IMR-90 (cell line): ENCODE data around the gene FDXR. TPM values are rescaled to one million over a fixed set of nuclear protein-coding genes. Genes with fewer than 3 reads are reported as not detected.

Source experiments
- ATAC-seq: fragments of 200-7000 bp; cut with Tn5 transposase; 2 replicates; pipeline ENCODE4 v1.9.1; 2020; ENCODE audit warnings: low read depth, mild to moderate bottlenecking, moderate library complexity
- BruUV-seq: library from RNA; stranded (reverse); fragments of 400-500 nt; replicated peaks from 2 replicates; lab custom pipeline; 2021; lab: Mats Ljungman, UMichigan
- CTCF ChIA-PET: fragments of 300-600 bp; formaldehyde crosslinking; extraction: SDS; loops from one replicate; lab custom pipeline; 2021; ENCODE audit warnings: antibody characterized with exemption; lab: Yijun Ruan, JAX
- POLR2A ChIA-PET: fragments of 300-600 bp; sonication (Branson Sonifier 250); formaldehyde crosslinking; loops from one replicate; lab custom pipeline; 2022; ENCODE audit warnings: antibody characterized with exemption; ENCODE audit not compliant: unreplicated experiment; lab: Charles Lee
- DNase-seq: peaks from one replicate; pipeline ENCODE4 v3.0.0; 2013
- H2AFZ ChIP-seq: replicated peaks from 2 replicates; pipeline ENCODE3; 2013; ENCODE audit warnings: low read length, mild to moderate bottlenecking; ENCODE audit not compliant: poor library complexity
- H2AK5ac ChIP-seq: 2 replicates; pipeline ENCODE4 v1.6.1; 2013; ENCODE audit warnings: low read depth, low read length, inconsistent platforms
- H2AK9ac ChIP-seq: replicated peaks from 2 replicates; pipeline ENCODE3; 2013; ENCODE audit warnings: mild to moderate bottlenecking, low read depth, low read length, moderate library complexity; ENCODE audit not compliant: poor library complexity
- H2BK120ac ChIP-seq: 2 replicates; pipeline ENCODE4 v1.6.1; 2013; ENCODE audit warnings: low read depth, low read length, inconsistent platforms
- H2BK15ac ChIP-seq: 3 replicates; pipeline ENCODE4 v1.6.1; 2013; ENCODE audit warnings: low read depth, low read length, inconsistent platforms
- H2BK20ac ChIP-seq: 2 replicates; pipeline ENCODE4 v1.6.1; 2013; ENCODE audit warnings: low read depth, mild to moderate bottlenecking, inconsistent platforms, low read length, moderate library complexity
- H2BK5ac ChIP-seq: 2 replicates; pipeline ENCODE4 v1.6.1; 2013; ENCODE audit warnings: mild to moderate bottlenecking, low read depth, low read length, inconsistent platforms; ENCODE audit not compliant: poor library complexity, severe bottlenecking
- H3K14ac ChIP-seq: replicated peaks from 2 replicates; pipeline ENCODE4 v1.6.1; 2013; ENCODE audit warnings: low read depth, low read length, inconsistent platforms
- H3K18ac ChIP-seq: 2 replicates; pipeline ENCODE4 v1.6.1; 2013; ENCODE audit warnings: low read depth, low read length, control low read depth
- H3K23ac ChIP-seq: 2 replicates; pipeline ENCODE4 v1.6.1; 2013; ENCODE audit warnings: low read depth, low read length, inconsistent platforms
- H3K27ac ChIP-seq: 2 replicates; pipeline ENCODE4 v1.5.1; 2013; ENCODE audit warnings: mild to moderate bottlenecking, control low read depth, low read length; ENCODE audit not compliant: insufficient read depth
- H3K27me3 ChIP-seq: 2 replicates; pipeline ENCODE4 v1.6.1; 2013; ENCODE audit warnings: low read length; ENCODE audit not compliant: control insufficient read depth, insufficient read depth
- H3K36me3 ChIP-seq: 2 replicates; pipeline ENCODE4 v1.6.1; 2013; ENCODE audit warnings: low read length, mixed read lengths; ENCODE audit not compliant: control insufficient read depth, insufficient read depth
- H3K4ac ChIP-seq: 2 replicates; pipeline ENCODE4 v1.6.1; 2013; ENCODE audit warnings: low read depth, low read length, inconsistent platforms
- H3K4me1 ChIP-seq: 2 replicates; pipeline ENCODE4 v1.6.1; 2013; ENCODE audit warnings: low read length, mixed read lengths; ENCODE audit not compliant: control insufficient read depth, insufficient read depth
- H3K4me2 ChIP-seq: 2 replicates; pipeline ENCODE4 v1.6.1; 2013; ENCODE audit warnings: low read depth, mild to moderate bottlenecking, control low read depth, low read length, moderate library complexity
- H3K4me3 ChIP-seq: 2 replicates; pipeline ENCODE4 v1.5.1; 2013; ENCODE audit warnings: low read depth, mild to moderate bottlenecking, control low read depth, low read length, moderate library complexity; ENCODE audit not compliant: insufficient read depth
- H3K56ac ChIP-seq: 2 replicates; pipeline ENCODE4 v1.6.1; 2013; ENCODE audit warnings: low read length, inconsistent platforms; ENCODE audit not compliant: insufficient read depth; ENCODE audit errors: extremely low read depth
- H3K79me1 ChIP-seq, 2 experiments: 2 replicates each; pipeline ENCODE4 v1.6.1; 2013; ENCODE audit warnings: low read length in 2 of 2, inconsistent platforms in 1 of 2, low read depth in 1 of 2
- H3K9ac ChIP-seq: 2 replicates; pipeline ENCODE4 v1.6.1; 2013; ENCODE audit warnings: low read depth, low read length, control low read depth
- H3K9me1 ChIP-seq: 2 replicates; pipeline ENCODE4 v1.6.1; 2013; ENCODE audit warnings: low read length, inconsistent platforms; ENCODE audit not compliant: insufficient read depth
- H3K9me3 ChIP-seq: 2 replicates; pipeline ENCODE4 v1.6.1; 2013; ENCODE audit warnings: low read length; ENCODE audit not compliant: control insufficient read depth, insufficient read depth
- H4K20me1 ChIP-seq: 2 replicates; pipeline ENCODE4 v1.6.1; 2013; ENCODE audit warnings: low read length, inconsistent platforms; ENCODE audit not compliant: insufficient read depth
- H4K5ac ChIP-seq: 2 replicates; pipeline ENCODE4 v1.6.1; 2013; ENCODE audit warnings: mild to moderate bottlenecking, low read depth, low read length, control low read depth
- H4K8ac ChIP-seq, 2 experiments: 2 replicates each; pipeline ENCODE4 v1.6.1; 2013; ENCODE audit warnings: low read depth in 2 of 2, low read length in 2 of 2, control low read depth in 1 of 2, inconsistent platforms in 1 of 2
- H4K91ac ChIP-seq: 2 replicates; pipeline ENCODE4 v1.6.1; 2013; ENCODE audit warnings: low read depth, low read length, inconsistent platforms; ENCODE audit not compliant: insufficient read depth
- BHLHE40 ChIP-seq: fragments of 150-350 bp; IDR thresholded peaks from 2 replicates; pipeline ENCODE4 v1.6.1; 2016; ENCODE audit warnings: mild to moderate bottlenecking, low read depth, low read length
- CEBPB ChIP-seq: IDR thresholded peaks from 2 replicates; pipeline ENCODE4 v1.6.1; 2012; ENCODE audit warnings: low read depth, low read length, improper control_type of control experiment
- CHD1 ChIP-seq: IDR thresholded peaks from 2 replicates; pipeline ENCODE4 v1.6.1; 2012; ENCODE audit warnings: low read depth, low read length, improper control_type of control experiment
- CTCF ChIP-seq: conservative IDR thresholded peaks from 2 replicates; pipeline ENCODE4 v1.5.1; 2012; ENCODE audit warnings: mild to moderate bottlenecking, low read depth, low read length, improper control_type of control experiment
- ELK1 ChIP-seq: fragments of 150-350 bp; IDR thresholded peaks from 2 replicates; pipeline ENCODE4 v1.6.1; 2016; ENCODE audit warnings: low read depth, mild to moderate bottlenecking, low read length, moderate library complexity, borderline replicate concordance
- FOS ChIP-seq: fragments of 150-350 bp; IDR thresholded peaks from 2 replicates; pipeline ENCODE4 v1.6.1; 2016; ENCODE audit warnings: low read depth, low read length
- MAFK ChIP-seq: IDR thresholded peaks from 2 replicates; pipeline ENCODE4 v1.6.1; 2012; ENCODE audit warnings: low read depth, low read length, improper control_type of control experiment
- MAZ ChIP-seq: IDR thresholded peaks from 2 replicates; pipeline ENCODE4 v1.6.1; 2012; ENCODE audit warnings: low read depth, mild to moderate bottlenecking, low read length, improper control_type of control experiment, moderate library complexity, borderline replicate concordance
- MXI1 ChIP-seq: IDR thresholded peaks from 2 replicates; pipeline ENCODE4 v1.6.1; 2012; ENCODE audit warnings: low read depth, mild to moderate bottlenecking, low read length, moderate library complexity, borderline replicate concordance
- NFE2L2 ChIP-seq: fragments of 150-350 bp; IDR thresholded peaks from 2 replicates; pipeline ENCODE4 v1.6.1; 2016; ENCODE audit warnings: low read depth, mild to moderate bottlenecking, low read length
- POLR2A ChIP-seq: IDR thresholded peaks from 2 replicates; pipeline ENCODE4 v1.6.1; 2012; ENCODE audit warnings: mild to moderate bottlenecking, low read depth, low read length
- RAD21 ChIP-seq: IDR thresholded peaks from 2 replicates; pipeline ENCODE4 v1.6.1; 2012; ENCODE audit warnings: low read length, improper control_type of control experiment
- RCOR1 ChIP-seq: IDR thresholded peaks from 2 replicates; pipeline ENCODE4 v1.6.1; 2012; ENCODE audit warnings: mild to moderate bottlenecking, low read length, improper control_type of control experiment; ENCODE audit not compliant: insufficient replicate concordance
- RFX5 ChIP-seq: IDR thresholded peaks from 2 replicates; pipeline ENCODE4 v1.8.0; 2012; ENCODE audit warnings: low read depth, mild to moderate bottlenecking, low read length, moderate library complexity
- SMC3 ChIP-seq: fragments of 150-350 bp; IDR thresholded peaks from 2 replicates; pipeline ENCODE4 v1.6.1; 2016; ENCODE audit warnings: low read depth, mild to moderate bottlenecking, antibody characterized with exemption, low read length, moderate library complexity
- USF2 ChIP-seq: fragments of 150-350 bp; IDR thresholded peaks from 2 replicates; pipeline ENCODE4 v1.6.1; 2017; ENCODE audit warnings: mild to moderate bottlenecking, antibody characterized with exemption, low read length, low read depth
- whole genome bisulfite sequencing, 2 experiments: methylation state at CpG; one replicate each; pipeline versions ENCODE4 v1.1.5 to v1.1.7; 2013; ENCODE audit warnings: missing lambda C conversion rate in 2 of 2; ENCODE audit not compliant: insufficient read length in 1 of 2; ENCODE audit errors: extremely low coverage in 2 of 2; 5-methylcytosine and 5-hydroxymethylcytosine counted together
- dilution Hi-C: fragments of 300-500 bp; cut with HindIII; formaldehyde crosslinking; loops from one replicate; pipeline ENCODE4 v1.14.3; 2018; ENCODE audit warnings: low sequenced_read_pairs; ENCODE audit not compliant: unreplicated experiment
- in situ Hi-C: fragments of 300-500 bp; cut with MboI; formaldehyde crosslinking; loops from 3 replicates; pipeline ENCODE4 v1.14.3; 2019; ENCODE audit warnings: low sequenced_read_pairs, inconsistent platforms, mixed read lengths
- intact Hi-C: fragments of 100-400 bp; cut with micrococcal nuclease; formaldehyde crosslinking; loops from 2 replicates; pipeline ENCODE4 v1.10.0; 2022
- polyA plus RNA-seq, 3 experiments: library from polyadenylated mRNA; depleted of rRNA; stranded (reverse); fragments of >200 nt; gene quantifications; 2 replicates each; pipeline ENCODE4 v1.2.3, GENCODE V29; 2012; ENCODE audit warnings: low replicate concordance in 1 of 3
- total RNA-seq: library from RNA; depleted of rRNA; stranded (reverse); fragments of >200 nt; gene quantifications from 2 replicates; pipeline ENCODE4 v1.2.3, GENCODE V29; 2012

FDXR gene
- total and polyA plus RNA-seq, 2 of the 4 experiments (the other 2 are of a cell fraction) = 12.4 to 18.6 TPM

GRCh38 chr17:74907012-74907411 lies 34.2 kb upstream of the FDXR start:
- H2AK5ac ChIP-seq = no peak overlapping the region
- no peak overlapping the region for H3K56ac ChIP-seq
- no peaks in the 10 kb centered on the region for H3K4me1 ChIP-seq
- no peaks in the 10 kb centered on the region for H3K79me1 ChIP-seq
- peaks cover 19% of the 10 kb centered on the region for H3K27me3 ChIP-seq
- ChIA-PET CTCF (no interaction called here), POLR2A (no interaction called here)
- no peak overlapping the region for H2AFZ ChIP-seq
- H3K9me1 ChIP-seq = no peaks in the 10 kb centered on the region
- no peak for DNase-seq
- no peak overlapping the region for H3K4me3 ChIP-seq
- no TSS peak for BruUV-seq
- H3K4me2 ChIP-seq = no peak overlapping the region
- H2BK15ac ChIP-seq = no peak overlapping the region
- H3K36me3 ChIP-seq = no peaks in the 10 kb centered on the region
- dilution Hi-C loops (no loop called here), intact Hi-C loops (no loop called here), in situ Hi-C loops (no loop called here)
- no peak overlapping the region for H3K23ac ChIP-seq
- WGBS, 2 experiments = 90% methylated on average over 20 of the region's 34 CpGs; no CpG with 5 or more reads in 1 of the 2 experiments
- H4K91ac ChIP-seq = no peak overlapping the region
- no peak for ATAC-seq
- H4K8ac ChIP-seq = no peak overlapping the region
- no peak overlapping the region for H2BK20ac ChIP-seq
- H2AK9ac ChIP-seq = no peak overlapping the region
- H3K9me3 ChIP-seq = no peaks in the 10 kb centered on the region
- no peak overlapping the region for H4K5ac ChIP-seq
- H3K4ac ChIP-seq = no peak overlapping the region
- H2BK5ac ChIP-seq = no peak overlapping the region
- H3K18ac ChIP-seq = no peak overlapping the region
- no peak overlapping the region for H3K9ac ChIP-seq
- no peak overlapping the region for H3K14ac ChIP-seq
- no peak overlapping the region for H3K27ac ChIP-seq
- no peak for TF ChIP-seq CEBPB
- no peak for TF ChIP-seq RAD21
- no peak for TF ChIP-seq MAZ
- TF ChIP-seq FOS = no peak
- no peak for TF ChIP-seq MXI1
- no peak for TF ChIP-seq RFX5
- TF ChIP-seq NFE2L2 = no peak
- TF ChIP-seq MAFK = no peak
- no peak for TF ChIP-seq POLR2A
- no peak for TF ChIP-seq USF2
- TF ChIP-seq BHLHE40 = no peak
- TF ChIP-seq SMC3 = no peak
- TF ChIP-seq CTCF = no peak
- TF ChIP-seq CHD1 = no peak
- TF ChIP-seq ELK1 = no peak
- no peak for TF ChIP-seq RCOR1
- H2BK120ac ChIP-seq = no peak overlapping the region
- H4K20me1 ChIP-seq = no peaks in the 10 kb centered on the region
